Suprapubic skin (tissue), 4 donors: ENCODE measurements around the gene ADCY5. TPM values are rescaled to one million over a fixed set of nuclear protein-coding genes. Genes with fewer than 3 reads are reported as not detected.

ENCODE experiments used
- DNase-seq, 2 donors: peaks; one replicate each; pipeline ENCODE4 v3.0.0-alpha.2; 2019; ENCODE audit warnings: low spot score in 2 of 2
- H3K27ac ChIP-seq: fragments of 200-600 bp; sonication (generic); one replicate; pipeline ENCODE4 v1.5.1; 2019
- H3K27me3 ChIP-seq: fragments of 200-600 bp; sonication (generic); one replicate; pipeline ENCODE4 v1.5.1; 2019
- H3K36me3 ChIP-seq: fragments of 200-600 bp; sonication (generic); one replicate; pipeline ENCODE4 v1.5.1; 2019
- H3K4me1 ChIP-seq: fragments of 200-600 bp; sonication (generic); one replicate; pipeline ENCODE4 v1.5.1; 2019
- H3K4me3 ChIP-seq: fragments of 200-600 bp; sonication (generic); one replicate; pipeline ENCODE4 v1.5.1; 2019; ENCODE audit warnings: mild to moderate bottlenecking
- H3K9me3 ChIP-seq: fragments of 200-600 bp; sonication (generic); one replicate; pipeline ENCODE4 v1.5.1; 2019
- CTCF ChIP-seq, 2 donors: fragments of 200-600 bp in 1 of 2; fragments of 450-650 bp in 1 of 2; sonication (generic) in 1 of 2; IDR thresholded peaks; one replicate each; pipeline ENCODE4 v1.5.1; 2016 to 2019; ENCODE audit warnings: antibody characterized with exemption in 2 of 2, mild to moderate bottlenecking in 1 of 2, moderate library complexity in 1 of 2
- EP300 ChIP-seq: sonication (generic); formaldehyde crosslinking; IDR thresholded peaks from one replicate; pipeline ENCODE4 v1.6.1; 2017; ENCODE audit warnings: antibody characterized with exemption
- POLR2A ChIP-seq, 2 donors: fragments of 450-650 bp; IDR thresholded peaks; one replicate each; pipeline ENCODE4 v1.6.1; 2017; ENCODE audit warnings: antibody characterized with exemption in 2 of 2, mild to moderate bottlenecking in 2 of 2, moderate library complexity in 2 of 2
- POLR2AphosphoS5 ChIP-seq, 3 donors: sonication (generic); formaldehyde crosslinking; IDR thresholded peaks; one replicate each; pipeline ENCODE4 v1.6.1; 2017; ENCODE audit warnings: antibody characterized with exemption in 3 of 3
- WGBS: methylation state at CpG from one replicate; pipeline ENCODE4 v1.1.5; 2018; 5-methylcytosine and 5-hydroxymethylcytosine counted together
- total RNA-seq, 4 donors: library from RNA; depleted of rRNA; stranded (reverse); fragments of >200 nt; gene quantifications; one replicate each; pipeline ENCODE4 v1.1.0, GENCODE V29; 2016

Gene ADCY5
- total RNA-seq, 4 donors from 2014 or later, result 1.4 to 4.9 (median 4.0) TPM

DNA sequence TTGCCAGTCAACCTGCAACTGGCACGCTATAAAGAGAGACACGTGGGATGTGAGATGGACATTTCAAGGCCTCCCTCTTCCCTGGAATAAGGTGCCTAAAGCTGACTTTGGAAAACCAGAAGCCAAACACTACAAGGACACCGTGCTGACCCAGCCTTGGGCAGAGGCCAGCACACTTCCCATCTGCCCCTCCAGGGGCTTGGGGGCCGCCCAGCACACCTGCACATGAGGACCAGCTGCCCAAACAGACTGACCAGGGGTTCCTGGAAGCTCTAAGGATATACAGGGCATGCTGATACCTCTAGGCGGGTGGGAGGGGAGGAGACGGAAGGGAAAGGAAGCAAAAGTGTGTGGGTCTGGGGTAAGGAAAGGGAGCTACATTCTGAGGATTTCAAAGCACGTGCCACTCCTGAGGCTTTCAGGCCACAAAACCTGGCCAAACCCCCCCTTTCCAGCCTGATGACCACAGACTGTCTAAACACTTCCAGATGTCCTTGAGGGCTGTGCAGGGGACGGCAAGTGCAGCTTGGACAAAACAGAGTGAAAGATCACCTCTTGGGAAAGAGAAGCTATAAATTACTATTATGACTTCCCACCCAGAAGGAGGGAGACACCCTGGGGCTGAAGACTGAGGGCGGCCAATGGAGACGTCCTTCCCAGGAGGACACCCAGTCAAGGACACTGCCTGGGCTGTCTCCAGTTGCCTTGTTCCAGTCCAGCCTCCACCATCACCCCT lies 57.9 kb downstream of the ADCY5 start:
- no peak overlapping the region for H3K4me3 ChIP-seq
- H3K27ac ChIP-seq, result no peak overlapping the region
- no peaks in the 10 kb centered on the region for H3K9me3 ChIP-seq
- TF ChIP-seq CTCF (IDR thresholded peaks at IDR 0.05) (no peak), EP300 (no peak), POLR2A (IDR thresholded peaks at IDR 0.05) (no peak), POLR2AphosphoS5 (IDR thresholded peaks at IDR 0.05) (no peak)
- H3K36me3 ChIP-seq, result no peaks in the 10 kb centered on the region
- WGBS, result 71% methylated on average over 8 of the region's 10 CpGs
- no peaks in the 10 kb centered on the region for H3K27me3 ChIP-seq
- DNase-seq, result no peak
- peaks cover 6% of the 10 kb centered on the region for H3K4me1 ChIP-seq

DNA sequence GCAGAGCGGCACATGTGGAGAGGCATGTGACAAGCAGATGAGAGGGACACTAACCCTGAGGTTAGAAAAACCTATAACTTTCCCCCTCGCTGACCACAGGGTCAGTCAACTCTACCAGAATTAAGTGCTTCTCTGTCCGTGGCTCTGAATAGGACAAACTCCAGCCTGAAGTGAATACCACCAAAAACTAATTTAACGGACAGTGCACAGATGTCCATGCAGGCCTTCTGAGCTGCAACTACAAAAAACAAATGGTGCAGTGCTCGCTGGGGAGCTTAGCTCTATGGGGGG lies 59.3 kb downstream of the ADCY5 start:
- TF ChIP-seq POLR2AphosphoS5 (IDR thresholded peaks at IDR 0.05) (no peak), EP300 (no peak), CTCF (IDR thresholded peaks at IDR 0.05) (no peak), POLR2A (IDR thresholded peaks at IDR 0.05) (no peak)
- 88% methylated on average over 5 of the region's 5 CpGs for WGBS
- Histone ChIP-seq H3K27me3 (no peaks in the 10 kb centered on the region), H3K4me1 (peaks cover 6% of the 10 kb centered on the region), H3K27ac (no peak overlapping the region), H3K9me3 (no peaks in the 10 kb centered on the region), H3K4me3 (no peak overlapping the region), H3K36me3 (no peaks in the 10 kb centered on the region)
- no peak for DNase-seq

GRCh38 chr3:123388811-123389627 lies 59.9 kb downstream of the ADCY5 start:
- H3K4me1 ChIP-seq, result peaks cover 6% of the 10 kb centered on the region
- DNase-seq, result no peak
- H3K36me3 ChIP-seq, result no peaks in the 10 kb centered on the region
- no peaks in the 10 kb centered on the region for H3K9me3 ChIP-seq
- H3K27ac ChIP-seq, result no peak overlapping the region
- no peak for TF ChIP-seq EP300
- no peak for TF ChIP-seq CTCF (IDR thresholded peaks at IDR 0.05)
- no peak for TF ChIP-seq POLR2A (IDR thresholded peaks at IDR 0.05)
- TF ChIP-seq POLR2AphosphoS5 (IDR thresholded peaks at IDR 0.05), result no peak
- no peak overlapping the region for H3K4me3 ChIP-seq
- 84% methylated on average over 15 of the region's 15 CpGs for whole genome bisulfite sequencing
- H3K27me3 ChIP-seq, result no peaks in the 10 kb centered on the region

- no peaks in the 10 kb centered on the region for H3K27me3 ChIP-seq
- DNase-seq, result no peak
- no peak overlapping the region for H3K27ac ChIP-seq
- WGBS, result 89% methylated on average over 8 of the region's 8 CpGs
- no peaks in the 10 kb centered on the region for H3K36me3 ChIP-seq
- TF ChIP-seq EP300 (no peak), POLR2A (IDR thresholded peaks at IDR 0.05) (no peak), CTCF (IDR thresholded peaks at IDR 0.05) (no peak), POLR2AphosphoS5 (IDR thresholded peaks at IDR 0.05) (no peak)
- H3K4me3 ChIP-seq, result no peak overlapping the region
- H3K9me3 ChIP-seq, result no peaks in the 10 kb centered on the region
- H3K4me1 ChIP-seq, result peaks cover 6% of the 10 kb centered on the region
Observed at GRCh38 chr3:123388042-123388441, 60.8 kb downstream of the ADCY5 start.

GRCh38 chr3:123387532-123387931 lies 61.4 kb downstream of the ADCY5 start:
- H3K4me1 ChIP-seq, result peaks cover 6% of the 10 kb centered on the region
- H3K4me3 ChIP-seq, result no peak overlapping the region
- no peak for DNase-seq
- 93% methylated on average over 3 of the region's 3 CpGs for WGBS
- no peaks in the 10 kb centered on the region for H3K27me3 ChIP-seq
- TF ChIP-seq POLR2AphosphoS5 (IDR thresholded peaks at IDR 0.05) (no peak), CTCF (IDR thresholded peaks at IDR 0.05) (no peak), EP300 (no peak), POLR2A (IDR thresholded peaks at IDR 0.05) (no peak)
- H3K36me3 ChIP-seq, result no peaks in the 10 kb centered on the region
- no peak overlapping the region for H3K27ac ChIP-seq
- H3K9me3 ChIP-seq, result no peaks in the 10 kb centered on the region
